ENCODE results near the gene INPP5A.

INPP5A gene

GRCh38 chr10:132811891-132812481 lies 274.4 kb downstream of the INPP5A start:
- Histone ChIP-seq H3K79me2 (ENCODE audit: low read length) (no peaks in the 10 kb centered on the region), H3K27ac (ENCODE audit: low read length) (no peak overlapping the region), H3K27me3 (replicated peaks; ENCODE audit: insufficient read depth, low read length) (peaks cover 24% of the 10 kb centered on the region), H4K20me1 (ENCODE audit: insufficient read depth, low read length) (no peaks in the 10 kb centered on the region), H2AFZ (ENCODE audit: low read length) (no peak overlapping the region), H3K9ac (ENCODE audit: low read length) (no peak overlapping the region), H3K4me1 (ENCODE audit: low read length) (no peaks in the 10 kb centered on the region), H3K4me2 (ENCODE audit: low read depth, low read length) (no peak overlapping the region), H3K4me3 (ENCODE audit: low read length) (no peak overlapping the region), H3K9me3 (replicated peaks; ENCODE audit: insufficient read depth, low read length) (no peaks in the 10 kb centered on the region), H3K9me2 (replicated peaks; ENCODE audit: insufficient read depth, low read length) (no peaks in the 10 kb centered on the region), H3F3A (ENCODE audit: insufficient read depth, low read length) (no peaks in the 10 kb centered on the region), H3K36me3 (replicated peaks; ENCODE audit: insufficient read depth, low read length) (no peaks in the 10 kb centered on the region)
- TF ChIP-seq EZH2phosphoT487 (IDR thresholded peaks at IDR 0.05; ENCODE audit: low read length) (no peak), CTCF (IDR thresholded peaks at IDR 0.05; ENCODE audit: low read length) (no peak), EZH2 (optimal IDR thresholded peaks at IDR 0.05; ENCODE audit: low read depth, low read length) (no peak)
- no peak for DNase-seq

DNA sequence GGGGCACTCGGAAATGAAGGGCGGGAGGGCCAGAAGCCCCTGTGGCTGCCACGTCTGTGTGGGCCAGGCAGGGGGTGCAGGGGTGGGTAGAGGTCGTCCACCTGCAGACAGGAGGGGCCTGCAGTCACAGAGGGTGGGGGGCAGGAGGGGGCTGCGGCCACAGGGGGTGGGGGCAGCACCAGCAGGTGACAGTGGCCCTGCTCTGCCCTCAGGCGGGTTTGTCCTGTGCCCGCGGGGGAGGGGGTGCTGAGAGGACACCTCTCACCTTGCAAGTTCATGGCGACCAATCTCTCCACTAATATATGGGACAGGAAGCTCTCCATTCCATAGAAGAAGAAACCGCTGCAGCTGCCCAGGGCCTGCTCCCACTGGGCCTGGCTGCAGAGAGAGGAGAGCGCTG lies 274.9 kb downstream of the INPP5A start:
- Histone ChIP-seq H3K9ac (ENCODE audit: low read length) (no peak overlapping the region), H3K9me3 (replicated peaks; ENCODE audit: insufficient read depth, low read length) (no peaks in the 10 kb centered on the region), H3K79me2 (ENCODE audit: low read length) (no peaks in the 10 kb centered on the region), H2AFZ (ENCODE audit: low read length) (no peak overlapping the region), H3K36me3 (replicated peaks; ENCODE audit: insufficient read depth, low read length) (no peaks in the 10 kb centered on the region), H3K4me3 (ENCODE audit: low read length) (no peak overlapping the region), H3K4me2 (ENCODE audit: low read depth, low read length) (no peak overlapping the region), H3K27me3 (replicated peaks; ENCODE audit: insufficient read depth, low read length) (peaks cover 29% of the 10 kb centered on the region), H3K9me2 (replicated peaks; ENCODE audit: insufficient read depth, low read length) (no peaks in the 10 kb centered on the region), H4K20me1 (ENCODE audit: insufficient read depth, low read length) (no peaks in the 10 kb centered on the region), H3K27ac (ENCODE audit: low read length) (no peak overlapping the region), H3K4me1 (ENCODE audit: low read length) (no peaks in the 10 kb centered on the region), H3F3A (ENCODE audit: insufficient read depth, low read length) (no peaks in the 10 kb centered on the region)
- no peak for DNase-seq
- TF ChIP-seq EZH2phosphoT487 (IDR thresholded peaks at IDR 0.05; ENCODE audit: low read length) (no peak), EZH2 (optimal IDR thresholded peaks at IDR 0.05; ENCODE audit: low read depth, low read length) (no peak), CTCF (IDR thresholded peaks at IDR 0.05; ENCODE audit: low read length) (no peak)

GRCh38 chr10:132813001-132813401 lies 275.4 kb downstream of the INPP5A start:
- Histone ChIP-seq H3K4me2 (ENCODE audit: low read depth, low read length) (no peak overlapping the region), H3K4me3 (ENCODE audit: low read length) (no peak overlapping the region), H4K20me1 (ENCODE audit: insufficient read depth, low read length) (no peaks in the 10 kb centered on the region), H2AFZ (ENCODE audit: low read length) (no peak overlapping the region), H3K9me2 (replicated peaks; ENCODE audit: insufficient read depth, low read length) (no peaks in the 10 kb centered on the region), H3K27ac (ENCODE audit: low read length) (no peak overlapping the region), H3F3A (ENCODE audit: insufficient read depth, low read length) (no peaks in the 10 kb centered on the region), H3K4me1 (ENCODE audit: low read length) (no peaks in the 10 kb centered on the region), H3K36me3 (replicated peaks; ENCODE audit: insufficient read depth, low read length) (no peaks in the 10 kb centered on the region), H3K9me3 (replicated peaks; ENCODE audit: insufficient read depth, low read length) (no peaks in the 10 kb centered on the region), H3K79me2 (ENCODE audit: low read length) (no peaks in the 10 kb centered on the region), H3K9ac (ENCODE audit: low read length) (no peak overlapping the region), H3K27me3 (replicated peaks; ENCODE audit: insufficient read depth, low read length) (peaks cover 34% of the 10 kb centered on the region)
- no peak for TF ChIP-seq EZH2 (optimal IDR thresholded peaks at IDR 0.05; ENCODE audit: low read depth, low read length)
- no peak for TF ChIP-seq EZH2phosphoT487 (IDR thresholded peaks at IDR 0.05; ENCODE audit: low read length)
- no peak for TF ChIP-seq CTCF (IDR thresholded peaks at IDR 0.05; ENCODE audit: low read length)
- DNase-seq, result no peak
